HEK293 (cell line): ENCODE measurements around the gene PSMB11.

Experiments used
- CTCF ChIA-PET: fragments of 350-600 bp; formaldehyde crosslinking; extraction: SDS; loops from one replicate; lab custom pipeline; 2021; ENCODE audit warnings: antibody characterized with exemption; lab: Yijun Ruan, JAX
- POLR2A ChIA-PET: fragments of 300-600 bp; formaldehyde crosslinking; extraction: SDS; loops from one replicate; lab custom pipeline; 2020; ENCODE audit warnings: antibody characterized with exemption, inconsistent platforms; lab: Yijun Ruan, JAX
- H3K27ac ChIP-seq: fragments of 200-500 bp; sonication (Bioruptor generic); 2 replicates; pipeline ENCODE4 v1.5.1; 2014; ENCODE audit warnings: low read depth, low read length, control low read depth, inconsistent platforms; ENCODE audit errors: extremely low read depth
- H3K36me3 ChIP-seq, 2 experiments: fragments of 200-500 bp in 1 of 2; sonication (Bioruptor generic) in 1 of 2; 1 replicate in 1 of 2; 2 replicates in 1 of 2; pipeline ENCODE4 v1.5.1; 2014 to 2017; ENCODE audit warnings: inconsistent platforms in 2 of 2, low read length in 2 of 2; ENCODE audit not compliant: control insufficient read depth in 2 of 2, insufficient read depth in 1 of 2
- H3K4me1 ChIP-seq: fragments of 200-500 bp; sonication (Bioruptor generic); 2 replicates; pipeline ENCODE4 v1.5.1; 2014; ENCODE audit warnings: mild to moderate bottlenecking, low read length, inconsistent platforms; ENCODE audit not compliant: control insufficient read depth, insufficient read depth
- H3K4me3 ChIP-seq: 2 replicates; pipeline ENCODE4 v1.5.1; 2011; ENCODE audit warnings: low read depth, mild to moderate bottlenecking, control low read depth, low read length, moderate library complexity
- H3K9me3 ChIP-seq: fragments of 200-500 bp; sonication (Bioruptor generic); 2 replicates; pipeline ENCODE4 v1.5.1; 2014; ENCODE audit warnings: low read depth, low read length, inconsistent platforms; ENCODE audit not compliant: control insufficient read depth, insufficient read depth
- GLIS2 ChIP-seq: fragments of 450-650 bp; formaldehyde crosslinking; IDR thresholded peaks from 2 replicates; pipeline ENCODE4 v1.5.1; 2016; ENCODE audit warnings: missing biosample characterization, missing genetic modification characterization
- KLF16 ChIP-seq: fragments of 450-650 bp; formaldehyde crosslinking; IDR thresholded peaks from 2 replicates; pipeline ENCODE4 v1.5.1; 2017; ENCODE audit warnings: missing biosample characterization, missing genetic modification characterization
- KLF17 ChIP-seq: fragments of 450-650 bp; formaldehyde crosslinking; IDR thresholded peaks from 2 replicates; pipeline ENCODE4 v1.5.1; 2016; ENCODE audit warnings: missing biosample characterization, missing genetic modification characterization
- KLF8 ChIP-seq: fragments of 450-650 bp; formaldehyde crosslinking; IDR thresholded peaks from 2 replicates; pipeline ENCODE4 v1.5.1; 2016; ENCODE audit warnings: missing biosample characterization, missing genetic modification characterization
- KLF9 ChIP-seq: fragments of 450-650 bp; formaldehyde crosslinking; IDR thresholded peaks from 2 replicates; pipeline ENCODE4 v1.5.1; 2016; ENCODE audit warnings: missing biosample characterization, missing genetic modification characterization, low read depth
- MYNN ChIP-seq: fragments of 450-650 bp; formaldehyde crosslinking; IDR thresholded peaks from 2 replicates; pipeline ENCODE4 v1.5.1; 2016; ENCODE audit warnings: missing biosample characterization, missing genetic modification characterization, borderline replicate concordance
- SALL2 ChIP-seq: fragments of 450-650 bp; formaldehyde crosslinking; IDR thresholded peaks from 2 replicates; pipeline ENCODE4 v1.5.0; 2017; ENCODE audit warnings: missing biosample characterization, mild to moderate bottlenecking, missing genetic modification characterization, borderline replicate concordance
- SP2 ChIP-seq: fragments of 450-650 bp; formaldehyde crosslinking; IDR thresholded peaks from 2 replicates; pipeline ENCODE4 v1.5.1; 2016; ENCODE audit warnings: missing biosample characterization, missing genetic modification characterization
- TCF7L2 ChIP-seq: IDR thresholded peaks from 2 replicates; pipeline ENCODE4 v1.6.1; 2011; ENCODE audit warnings: low read depth, mild to moderate bottlenecking, inconsistent platforms, low read length, moderate library complexity, borderline replicate concordance
- YY2 ChIP-seq: fragments of 450-650 bp; formaldehyde crosslinking; IDR thresholded peaks from 2 replicates; pipeline ENCODE4 v1.5.1; 2016; ENCODE audit warnings: missing biosample characterization, missing genetic modification characterization
- ZBTB17 ChIP-seq: fragments of 450-650 bp; formaldehyde crosslinking; IDR thresholded peaks from 2 replicates; pipeline ENCODE4 v1.5.1; 2016; ENCODE audit warnings: missing biosample characterization, missing genetic modification characterization
- ZNF138 ChIP-seq: fragments of 450-650 bp; formaldehyde crosslinking; IDR thresholded peaks from 2 replicates; pipeline ENCODE4 v1.5.1; 2016; ENCODE audit warnings: missing biosample characterization, missing genetic modification characterization, borderline replicate concordance
- ZNF140 ChIP-seq: fragments of 450-650 bp; formaldehyde crosslinking; IDR thresholded peaks from 2 replicates; pipeline ENCODE4 v1.5.1; 2016; ENCODE audit warnings: missing biosample characterization, missing genetic modification characterization
- ZNF16 ChIP-seq: fragments of 450-650 bp; formaldehyde crosslinking; IDR thresholded peaks from 2 replicates; pipeline ENCODE4 v1.5.1; 2016; ENCODE audit warnings: low read depth, missing biosample characterization, missing genetic modification characterization
- ZNF2 ChIP-seq: fragments of 450-650 bp; formaldehyde crosslinking; IDR thresholded peaks from 2 replicates; pipeline ENCODE4 v1.5.1; 2016; ENCODE audit warnings: missing biosample characterization, missing genetic modification characterization
- ZNF202 ChIP-seq: fragments of 450-650 bp; formaldehyde crosslinking; IDR thresholded peaks from 2 replicates; pipeline ENCODE4 v1.5.1; 2016; ENCODE audit warnings: missing biosample characterization, missing genetic modification characterization, borderline replicate concordance
- ZNF433 ChIP-seq: fragments of 450-650 bp; formaldehyde crosslinking; IDR thresholded peaks from 2 replicates; pipeline ENCODE4 v1.5.1; 2016; ENCODE audit warnings: missing biosample characterization, missing genetic modification characterization, low read depth
- ZNF513 ChIP-seq: fragments of 450-650 bp; IDR thresholded peaks from 2 replicates; pipeline ENCODE4 v1.5.1; 2018; ENCODE audit warnings: missing biosample characterization, missing genetic modification characterization
- ZNF600 ChIP-seq: fragments of 450-650 bp; formaldehyde crosslinking; IDR thresholded peaks from 2 replicates; pipeline ENCODE4 v1.5.1; 2016; ENCODE audit warnings: missing biosample characterization, missing genetic modification characterization
- ZNF791 ChIP-seq: fragments of 450-650 bp; formaldehyde crosslinking; IDR thresholded peaks from 2 replicates; pipeline ENCODE4 v1.5.1; 2016; ENCODE audit warnings: missing biosample characterization, missing genetic modification characterization
- ZSCAN5A ChIP-seq: fragments of 450-650 bp; formaldehyde crosslinking; IDR thresholded peaks from 2 replicates; pipeline ENCODE4 v1.5.1; 2016; ENCODE audit warnings: missing biosample characterization, missing genetic modification characterization
- TF ChIP-seq, protein P1 (sequence below): fragments of 450-650 bp; formaldehyde crosslinking; IDR thresholded peaks from 2 replicates; pipeline ENCODE4 v1.5.1; 2016; ENCODE audit warnings: missing biosample characterization, missing genetic modification characterization
- TF ChIP-seq, protein P2 (sequence below): fragments of 450-650 bp; formaldehyde crosslinking; IDR thresholded peaks from 2 replicates; pipeline ENCODE4 v1.5.1; 2017; ENCODE audit warnings: missing biosample characterization, missing genetic modification characterization

Gene PSMB11

DNA sequence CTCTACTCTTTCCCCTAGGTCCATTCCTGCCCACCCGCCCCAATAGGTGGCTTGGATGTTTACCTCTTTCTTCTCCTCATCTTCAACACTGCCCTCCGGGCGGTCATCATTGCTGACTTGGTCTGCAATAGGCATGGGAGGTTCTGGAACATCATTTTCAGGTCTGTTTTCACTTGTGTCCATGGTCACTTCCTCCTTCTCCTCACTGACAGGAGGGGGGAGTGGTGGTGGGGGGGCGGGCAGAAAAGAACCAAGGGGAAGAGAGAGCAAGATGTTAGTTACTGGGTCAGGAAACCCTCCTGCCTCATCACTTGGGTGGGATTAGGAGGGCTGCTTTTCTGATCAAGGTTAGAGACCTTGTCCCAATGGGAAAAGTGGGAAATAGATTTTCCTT is 27.4 kb downstream of the PSMB11 start:
- POLR2A ChIA-PET = interaction anchor here (0.7 to 2.0 kb wide), 10 partner anchors 11 to 140 kb away, joined by 3 to 20 read pairs (median 6); partner anchors contain the start of genes ACIN1, AJUBA, C14orf119 and PRMT5
- H3K36me3 ChIP-seq = peaks cover 29 to 59% of the 10 kb centered on the region in 2 experiments
- TF ChIP-seq MYNN (no peak), ZNF600 (tag by site-specific recombination) (peak; percentile 73; the same call in 1 of the 2 replicates), ZSCAN5A (tag by site-specific recombination) (no peak), ZNF138 (no peak), KLF8 (no peak), KLF17 (no peak)
- TF ChIP-seq, protein P1, sequence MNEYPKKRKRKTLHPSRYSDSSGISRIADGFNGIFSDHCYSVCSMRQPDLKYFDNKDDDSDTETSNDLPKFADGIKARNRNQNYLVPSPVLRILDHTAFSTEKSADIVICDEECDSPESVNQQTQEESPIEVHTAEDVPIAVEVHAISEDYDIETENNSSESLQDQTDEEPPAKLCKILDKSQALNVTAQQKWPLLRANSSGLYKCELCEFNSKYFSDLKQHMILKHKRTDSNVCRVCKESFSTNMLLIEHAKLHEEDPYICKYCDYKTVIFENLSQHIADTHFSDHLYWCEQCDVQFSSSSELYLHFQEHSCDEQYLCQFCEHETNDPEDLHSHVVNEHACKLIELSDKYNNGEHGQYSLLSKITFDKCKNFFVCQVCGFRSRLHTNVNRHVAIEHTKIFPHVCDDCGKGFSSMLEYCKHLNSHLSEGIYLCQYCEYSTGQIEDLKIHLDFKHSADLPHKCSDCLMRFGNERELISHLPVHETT = no peak
- H3K4me3 ChIP-seq = no peak overlapping the region
- CTCF ChIA-PET = interaction anchor here (0.6 to 4.0 kb wide), 47 partner anchors 9 to 391 kb away, joined by 3 to 58 read pairs (median 5); partner anchors contain the start of genes ACIN1, AJUBA, C14orf119 and CDH24
- peak overlapping the region; percentile 66 for H3K27ac ChIP-seq
- H3K9me3 ChIP-seq = no peaks in the 10 kb centered on the region
- H3K4me1 ChIP-seq = peaks cover 16% of the 10 kb centered on the region

DNA sequence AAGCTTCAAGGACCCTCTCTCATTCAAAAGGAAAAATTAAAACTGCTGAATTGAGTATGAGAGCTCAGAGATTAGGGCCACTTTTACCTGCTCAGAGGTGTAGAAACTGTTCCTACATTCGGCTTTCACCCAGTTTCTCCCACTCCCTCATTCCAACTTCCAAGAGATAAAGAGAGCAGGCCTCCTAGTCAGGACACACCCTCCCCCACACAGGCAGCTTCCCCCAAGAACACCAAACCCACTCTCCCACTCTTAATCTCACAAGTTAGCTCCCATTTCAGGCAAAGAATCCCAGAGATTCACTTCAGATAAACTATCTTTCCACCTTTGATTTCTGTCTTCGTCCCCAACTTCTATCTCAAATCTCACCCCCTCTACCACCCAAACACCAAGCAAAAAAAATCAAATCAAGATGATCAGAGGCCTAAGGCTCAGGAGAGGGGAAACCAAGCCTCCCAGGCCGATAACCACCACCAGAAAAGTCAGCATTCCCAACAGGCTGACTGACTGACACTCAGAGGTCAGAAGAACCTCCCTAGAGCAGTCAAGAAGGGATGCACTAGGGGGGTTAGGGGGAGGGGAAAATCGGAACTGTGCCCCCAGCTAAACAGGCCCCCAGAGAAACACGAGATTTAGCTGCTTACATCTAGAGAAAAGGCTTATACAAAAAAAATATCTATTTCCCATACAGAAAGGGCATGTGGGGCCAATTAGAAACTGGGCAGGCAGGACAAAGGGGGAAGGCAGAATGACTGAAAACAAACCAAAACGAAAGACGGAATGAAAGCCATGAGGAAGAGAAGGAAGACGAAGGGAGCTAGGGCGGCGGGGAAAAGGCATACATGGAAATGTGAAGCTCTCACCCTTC is 28.5 kb downstream of the PSMB11 start:
- Histone ChIP-seq H3K4me1 (peaks cover 16% of the 10 kb centered on the region), H3K9me3 (no peaks in the 10 kb centered on the region), H3K4me3 (peak overlapping the region; percentile 65), H3K27ac (peak overlapping the region; percentile 84), H3K36me3 (peaks cover 30 to 59% of the 10 kb centered on the region in 2 experiments)
- CTCF ChIA-PET = interaction anchor here (0.6 to 4.0 kb wide), 13 partner anchors 8 to 1161 kb away, joined by 3 to 21 read pairs (median 5); partner anchors contain the start of genes ACIN1 and C14orf119
- POLR2A ChIA-PET = interaction anchor here (1.2 to 3.5 kb wide), 4 partner anchors 8 to 25 kb away, joined by 7 to 48 read pairs (median 17); partner anchors contain the start of genes ACIN1 and C14orf119
- TF ChIP-seq ZNF791 (no peak), GLIS2 (peak; percentile 37; the same call in 1 of the 2 replicates), YY2 (tag by site-specific recombination) (no peak), ZNF16 (tag by site-specific recombination) (no peak), ZBTB17 (tag by site-specific recombination) (peak; percentile 71), TCF7L2 (no peak), ZNF2 (tag by site-specific recombination) (no peak), ZNF202 (tag by site-specific recombination) (no peak), KLF9 (tag by site-specific recombination) (no peak), KLF16 (tag by site-specific recombination) (no peak; the same call in 1 of the 2 replicates), SP2 (tag by site-specific recombination) (no peak), ZNF140 (tag by site-specific recombination) (no peak), ZSCAN5A (tag by site-specific recombination) (no peak), ZNF433 (no peak), ZNF513 (tag by site-specific recombination) (no peak), SALL2 (tag by site-specific recombination) (no peak)
- TF ChIP-seq, protein P2, sequence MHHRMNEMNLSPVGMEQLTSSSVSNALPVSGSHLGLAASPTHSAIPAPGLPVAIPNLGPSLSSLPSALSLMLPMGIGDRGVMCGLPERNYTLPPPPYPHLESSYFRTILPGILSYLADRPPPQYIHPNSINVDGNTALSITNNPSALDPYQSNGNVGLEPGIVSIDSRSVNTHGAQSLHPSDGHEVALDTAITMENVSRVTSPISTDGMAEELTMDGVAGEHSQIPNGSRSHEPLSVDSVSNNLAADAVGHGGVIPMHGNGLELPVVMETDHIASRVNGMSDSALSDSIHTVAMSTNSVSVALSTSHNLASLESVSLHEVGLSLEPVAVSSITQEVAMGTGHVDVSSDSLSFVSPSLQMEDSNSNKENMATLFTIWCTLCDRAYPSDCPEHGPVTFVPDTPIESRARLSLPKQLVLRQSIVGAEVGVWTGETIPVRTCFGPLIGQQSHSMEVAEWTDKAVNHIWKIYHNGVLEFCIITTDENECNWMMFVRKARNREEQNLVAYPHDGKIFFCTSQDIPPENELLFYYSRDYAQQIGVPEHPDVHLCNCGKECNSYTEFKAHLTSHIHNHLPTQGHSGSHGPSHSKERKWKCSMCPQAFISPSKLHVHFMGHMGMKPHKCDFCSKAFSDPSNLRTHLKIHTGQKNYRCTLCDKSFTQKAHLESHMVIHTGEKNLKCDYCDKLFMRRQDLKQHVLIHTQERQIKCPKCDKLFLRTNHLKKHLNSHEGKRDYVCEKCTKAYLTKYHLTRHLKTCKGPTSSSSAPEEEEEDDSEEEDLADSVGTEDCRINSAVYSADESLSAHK (tag by site-specific recombination) = no peak
